HL-60/S4 treated with retinoic acid at 250 ng/mL for 4 days and 3 days (cell line): ENCODE results near the gene CDKAL1.

Experiments used
- in situ Hi-C: fragments of 300-500 bp; cut with MboI; formaldehyde crosslinking; loops from 2 replicates; pipeline ENCODE4 v1.7.0; 2022; ENCODE audit warnings: low sequenced_read_pairs

The CDKAL1 gene

GRCh38 chr6:20933057-20933788 lies 399.0 kb downstream of the CDKAL1 start:
- in situ Hi-C loops: no loop called here

DNA sequence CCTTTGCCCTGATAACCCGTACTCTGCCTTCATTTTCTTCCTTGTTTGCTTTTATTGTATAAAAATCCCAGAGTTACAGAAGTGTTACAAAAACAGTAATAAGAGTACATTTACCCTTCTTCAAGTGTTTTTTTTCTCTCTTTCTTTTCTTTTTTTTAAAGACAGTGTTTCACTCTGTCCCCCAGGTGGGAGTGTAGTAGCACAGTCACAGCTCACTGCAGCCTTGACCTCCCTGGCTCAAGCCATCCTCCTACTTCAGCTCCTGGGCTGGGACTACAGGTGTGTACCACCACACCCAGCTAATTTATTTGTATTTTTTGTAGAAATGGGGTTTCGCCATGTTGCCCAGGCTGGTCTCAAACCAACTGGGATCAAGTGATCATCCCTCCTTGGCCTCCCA lies 402.7 kb downstream of the CDKAL1 start:
- in situ Hi-C loops: no loop called here

- in situ Hi-C loops: no loop called here
These were observed 405.0 kb downstream of the CDKAL1 start for GRCh38 chr6:20939161-20939775.

DNA sequence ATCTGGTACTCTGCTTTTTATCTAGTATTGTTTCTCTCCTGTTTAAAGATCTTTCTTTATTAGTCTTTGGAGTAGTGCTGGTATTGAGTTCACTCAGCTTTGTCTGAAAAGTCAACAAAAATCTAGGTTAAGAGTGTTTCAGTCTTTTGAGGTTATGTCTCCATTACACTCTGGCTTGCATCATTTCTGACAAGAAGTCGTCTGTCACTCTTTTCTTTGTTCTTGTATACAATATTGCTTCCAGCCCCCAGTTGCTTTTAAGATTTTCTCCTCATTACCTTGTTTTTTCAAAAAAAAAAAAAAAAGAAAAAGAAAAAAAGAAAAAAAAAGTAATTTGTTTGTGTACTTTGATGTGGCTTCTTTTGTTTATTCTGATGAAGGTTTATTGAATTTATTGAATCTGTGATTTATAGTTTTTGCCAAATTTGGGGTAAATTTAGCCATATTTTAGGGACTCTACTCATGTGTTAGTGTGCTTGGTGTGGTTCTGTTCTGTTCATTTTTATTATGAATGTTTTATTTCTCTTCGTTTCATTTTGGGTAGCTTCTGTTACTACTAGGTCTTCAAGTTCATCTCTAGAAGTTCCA lies 408.9 kb downstream of the CDKAL1 start:
- in situ Hi-C loops: no loop called here

- in situ Hi-C loops: no loop called here
These were observed 409.7 kb downstream of the CDKAL1 start for GRCh38 chr6:20943922-20944321.

GRCh38 chr6:20946022-20946421 lies 411.8 kb downstream of the CDKAL1 start:
- in situ Hi-C loops: no loop called here

DNA sequence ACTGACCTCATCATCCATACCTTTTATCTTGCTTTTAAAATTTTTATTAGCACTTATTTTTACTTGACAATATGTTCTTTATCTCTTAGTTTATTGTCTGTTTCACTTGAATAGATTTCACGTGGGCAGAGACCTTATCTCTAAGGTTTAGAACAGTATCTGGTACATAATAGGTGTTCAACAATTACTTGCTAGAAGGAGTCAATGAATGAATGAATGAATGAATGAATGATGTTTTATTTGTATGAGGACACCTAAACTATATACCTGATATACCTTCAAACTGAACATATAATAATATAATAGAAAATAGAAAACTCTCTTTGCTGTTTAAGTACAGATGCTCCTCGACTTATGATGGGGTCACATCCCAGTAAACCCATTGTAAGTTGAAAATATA lies 412.6 kb downstream of the CDKAL1 start:
- in situ Hi-C loops: no loop called here

DNA sequence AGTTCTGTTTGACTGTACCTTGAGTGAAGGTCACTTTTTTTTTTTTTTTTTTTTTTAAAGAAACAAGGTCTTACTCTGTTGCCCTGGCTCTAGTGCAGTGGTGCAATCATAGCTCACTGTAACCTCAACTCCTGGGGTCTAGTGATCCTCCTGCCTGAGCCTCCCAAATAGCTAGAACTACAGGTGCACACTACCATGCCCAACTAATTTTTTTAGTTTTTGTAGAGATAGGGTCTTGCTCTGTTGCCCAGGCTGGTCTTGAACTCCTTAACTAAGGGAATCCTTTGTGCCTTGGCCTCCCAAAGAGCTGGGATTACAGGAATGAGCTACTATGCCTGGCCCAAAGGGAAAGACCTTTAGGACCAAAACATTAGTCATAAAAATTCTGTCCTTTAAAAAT lies 413.7 kb downstream of the CDKAL1 start:
- in situ Hi-C loops: no loop called here

GRCh38 chr6:20948556-20948955 lies 414.3 kb downstream of the CDKAL1 start:
- in situ Hi-C loops: no loop called here

GRCh38 chr6:20949138-20949537 lies 414.9 kb downstream of the CDKAL1 start:
- in situ Hi-C loops: no loop called here

- in situ Hi-C loops: no loop called here
These were observed 418.6 kb downstream of the CDKAL1 start for GRCh38 chr6:20952699-20953474.

DNA sequence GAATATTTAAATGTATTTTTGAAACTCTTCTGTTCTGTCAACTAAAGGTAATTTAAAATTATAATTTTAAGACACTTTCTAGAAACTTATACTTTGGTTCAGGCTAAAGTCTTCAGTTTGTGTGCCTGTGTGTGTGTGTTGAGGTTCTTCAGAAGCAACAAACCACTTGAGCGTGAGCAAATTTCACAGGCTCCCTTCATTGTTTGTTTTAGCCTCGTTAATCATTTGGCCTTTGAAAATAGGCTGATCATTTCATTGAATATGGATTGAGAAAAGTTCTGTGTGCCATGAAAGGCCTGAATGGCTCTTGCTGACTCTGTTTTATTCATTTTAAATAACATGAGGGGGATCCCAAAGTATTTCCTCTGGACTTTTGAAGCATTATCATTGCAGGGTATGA lies 420.1 kb downstream of the CDKAL1 start:
- in situ Hi-C loops: no loop called here

- in situ Hi-C loops: no loop called here
These were observed 420.9 kb downstream of the CDKAL1 start for GRCh38 chr6:20955131-20955530.

DNA sequence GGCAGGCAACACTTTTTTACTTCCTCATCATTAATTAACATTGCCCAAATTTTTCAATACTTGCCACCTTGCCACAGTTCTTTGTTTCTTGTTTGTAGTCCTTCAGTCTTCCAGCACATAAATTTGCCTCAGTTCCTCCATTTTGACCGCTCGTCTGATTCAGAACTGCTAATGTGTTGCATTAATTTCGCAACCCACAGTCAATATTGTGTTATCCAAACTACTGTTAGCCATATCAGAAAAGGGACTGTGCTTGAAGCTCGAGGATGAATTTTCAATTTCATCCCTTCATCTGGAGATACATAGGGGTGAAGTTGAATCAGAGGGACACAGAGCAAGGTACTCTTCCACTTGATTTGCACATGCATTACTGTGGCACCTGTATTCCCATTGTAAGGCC lies 421.5 kb downstream of the CDKAL1 start:
- in situ Hi-C loops: no loop called here

GRCh38 chr6:20960067-20960466 lies 425.8 kb downstream of the CDKAL1 start:
- in situ Hi-C loops: no loop called here

- in situ Hi-C loops: no loop called here
These were observed 431.0 kb downstream of the CDKAL1 start for GRCh38 chr6:20965276-20965675.

DNA sequence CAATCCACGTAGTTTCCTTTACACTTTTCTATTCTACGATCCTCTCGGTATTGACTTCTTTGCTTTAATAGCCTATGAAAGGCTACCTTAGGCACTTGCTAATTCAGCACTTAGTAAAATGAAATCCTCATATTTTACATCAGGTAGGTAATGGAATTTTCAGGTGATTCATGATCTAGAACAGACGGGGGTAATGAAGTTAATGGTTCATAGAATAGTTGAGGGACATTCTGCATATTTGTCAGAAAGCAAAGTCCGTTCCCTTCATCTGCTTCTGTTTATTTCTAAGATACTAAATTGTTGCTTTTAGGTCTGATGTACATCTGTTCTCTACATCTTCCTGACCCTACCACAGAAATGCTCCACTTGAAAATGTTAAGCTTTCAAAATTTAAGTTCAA lies 431.7 kb downstream of the CDKAL1 start:
- in situ Hi-C loops: no loop called here

- in situ Hi-C loops: no loop called here
These were observed 435.3 kb downstream of the CDKAL1 start for GRCh38 chr6:20969551-20969950.

DNA sequence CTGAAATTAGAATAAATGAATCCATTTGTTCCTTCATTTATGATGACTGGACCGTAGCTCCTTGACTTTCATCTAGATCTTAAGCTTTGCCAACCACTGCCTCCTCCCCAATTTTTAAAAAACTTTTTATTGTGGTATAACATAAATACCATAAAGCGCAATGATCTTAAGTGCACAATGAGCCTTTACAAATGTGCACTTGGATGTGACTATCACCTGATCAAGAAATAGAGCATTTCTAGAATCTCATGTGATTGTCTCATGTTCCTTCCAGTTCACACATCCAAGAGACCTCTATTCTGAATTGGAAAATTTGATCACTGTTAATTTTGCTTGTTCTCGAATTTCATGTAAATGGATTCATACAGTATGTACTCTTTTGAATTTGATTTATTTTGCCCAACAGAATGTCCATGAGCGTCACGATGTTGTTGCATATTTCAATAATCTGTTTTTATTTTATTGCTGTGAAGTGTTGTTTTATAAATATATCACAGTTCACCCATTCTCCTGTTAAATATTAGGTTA lies 442.2 kb downstream of the CDKAL1 start:
- in situ Hi-C loops: no loop called here

DNA sequence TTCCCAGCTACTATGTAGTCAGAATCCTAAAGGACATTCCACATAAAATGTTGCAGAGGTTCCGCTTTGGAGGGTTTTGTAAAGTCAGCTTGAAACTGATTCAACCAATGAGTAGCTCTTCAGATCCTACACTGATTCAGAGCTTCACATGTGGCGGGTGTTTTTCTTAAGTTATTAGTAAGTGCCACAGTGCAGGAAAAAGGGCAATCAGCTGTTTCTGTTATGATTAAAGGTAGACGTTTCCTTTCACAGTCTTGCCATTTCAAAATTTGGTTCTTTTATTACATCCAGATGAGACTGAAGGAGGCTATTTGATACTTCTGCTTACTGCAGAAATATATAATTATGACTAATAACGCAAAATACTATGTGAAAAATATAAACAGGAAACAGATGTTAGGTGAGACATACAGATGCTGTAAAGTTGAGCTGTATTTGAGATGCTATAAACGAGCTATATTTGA lies 443.9 kb downstream of the CDKAL1 start:
- in situ Hi-C loops: no loop called here

- in situ Hi-C loops: no loop called here
These were observed 444.8 kb downstream of the CDKAL1 start for GRCh38 chr6:20979076-20979475.
